Right lobe of liver (tissue), 6 donors: ENCODE measurements around the gene RAP1B. TPM values are rescaled to one million over a fixed set of nuclear protein-coding genes. Genes with fewer than 3 reads are reported as not detected.

Source experiments
- ATAC-seq, 4 donors: fragments of 200-7000 bp; cut with Tn5 transposase; one replicate each; pipeline ENCODE4 v1.9.1; 2020; ENCODE audit warnings: mild to moderate bottlenecking in 4 of 4, moderate library complexity in 4 of 4
- DNase-seq, 3 donors: peaks; one replicate each; pipeline ENCODE4 v3.0.0-alpha.2; 2020
- H3K27ac ChIP-seq, 3 donors: fragments of 200-600 bp; one replicate each; pipeline ENCODE4 v1.8.0; 2022
- H3K27me3 ChIP-seq, 2 donors: fragments of 200-600 bp; one replicate each; pipeline ENCODE4 v1.8.0; 2022
- H3K36me3 ChIP-seq, 4 donors: fragments of 200-600 bp; sonication (generic) in 1 of 4; one replicate each; pipeline versions ENCODE4 v1.5.1 to v1.8.0; 2017 to 2022; ENCODE audit warnings: control low read depth in 1 of 4
- H3K4me1 ChIP-seq, 4 donors: fragments of 200-600 bp; sonication (generic) in 1 of 4; one replicate each; pipeline versions ENCODE4 v1.5.1 to v1.8.0; 2017 to 2022; ENCODE audit warnings: control low read depth in 1 of 4
- H3K4me3 ChIP-seq, 3 donors: fragments of 200-600 bp; one replicate each; pipeline ENCODE4 v1.8.0; 2022
- H3K9me3 ChIP-seq, 4 donors: fragments of 200-600 bp; sonication (generic) in 1 of 4; one replicate each; pipeline versions ENCODE4 v1.5.1 to v1.8.0; 2017 to 2022; ENCODE audit warnings: control low read depth in 1 of 4
- POLR2A ChIP-seq: fragments of 450-650 bp; IDR thresholded peaks from one replicate; pipeline ENCODE4 v1.6.1; 2017; ENCODE audit warnings: antibody characterized with exemption, mild to moderate bottlenecking
- WGBS: methylation state at CpG from one replicate; pipeline ENCODE4 v1.1.6; 2018; ENCODE audit warnings: low coverage, low lambda C conversion rate; ENCODE audit not compliant: insufficient coverage; ENCODE audit errors: missing lambda C conversion rate; 5-methylcytosine and 5-hydroxymethylcytosine counted together
- intact Hi-C, 2 donors: fragments of 100-400 bp; cut with DNase I; formaldehyde crosslinking; loops; one replicate each; pipeline versions ENCODE4 v1.11.2 to v1.14.1; 2022
- small RNA-seq, 2 experiments: library from RNA; depleted of rRNA; stranded (forward); fragments of <200 nt; gene quantifications; one replicate each; pipeline ENCODE3, GENCODE V24; 2016
- total RNA-seq, 6 experiments: library from RNA; depleted of rRNA in 2 of 6; stranded (reverse); fragments of >200 nt in 2 of 6; fragmentation: NEBNext Ultra II Directional in 3 of 6; extraction: Animal tissue kit (Norgen Biotek cat#: 25700) in 3 of 6; gene quantifications; one replicate each; pipeline versions ENCODE4 v1.1.0 to v1.2.4, GENCODE V29; 2016 to 2023
- TF ChIP-seq, protein P1 (sequence below), 4 donors: fragments of 200-600 bp in 3 of 4; fragments of 450-650 bp in 1 of 4; IDR thresholded peaks; one replicate each; pipeline versions ENCODE4 v1.5.1 to v1.8.0; 2016 to 2022; ENCODE audit warnings: antibody characterized with exemption in 4 of 4, mild to moderate bottlenecking in 2 of 4
- donor health status: DM: no; HTN: yes; CAD: no.
- donor health status: DM: no; HTN: no; CAD: no.
- donor health status: DM: no; HTN: no; CAD: no.
- donor health status: DM: no; HTN: yes; CAD: no.
- donor health status: DM: no; HTN: yes; CAD: no.

The RAP1B gene
- total RNA-seq, 6 experiments from 2014 or later: 49.7 to 120 (median 64.3) TPM

DNA sequence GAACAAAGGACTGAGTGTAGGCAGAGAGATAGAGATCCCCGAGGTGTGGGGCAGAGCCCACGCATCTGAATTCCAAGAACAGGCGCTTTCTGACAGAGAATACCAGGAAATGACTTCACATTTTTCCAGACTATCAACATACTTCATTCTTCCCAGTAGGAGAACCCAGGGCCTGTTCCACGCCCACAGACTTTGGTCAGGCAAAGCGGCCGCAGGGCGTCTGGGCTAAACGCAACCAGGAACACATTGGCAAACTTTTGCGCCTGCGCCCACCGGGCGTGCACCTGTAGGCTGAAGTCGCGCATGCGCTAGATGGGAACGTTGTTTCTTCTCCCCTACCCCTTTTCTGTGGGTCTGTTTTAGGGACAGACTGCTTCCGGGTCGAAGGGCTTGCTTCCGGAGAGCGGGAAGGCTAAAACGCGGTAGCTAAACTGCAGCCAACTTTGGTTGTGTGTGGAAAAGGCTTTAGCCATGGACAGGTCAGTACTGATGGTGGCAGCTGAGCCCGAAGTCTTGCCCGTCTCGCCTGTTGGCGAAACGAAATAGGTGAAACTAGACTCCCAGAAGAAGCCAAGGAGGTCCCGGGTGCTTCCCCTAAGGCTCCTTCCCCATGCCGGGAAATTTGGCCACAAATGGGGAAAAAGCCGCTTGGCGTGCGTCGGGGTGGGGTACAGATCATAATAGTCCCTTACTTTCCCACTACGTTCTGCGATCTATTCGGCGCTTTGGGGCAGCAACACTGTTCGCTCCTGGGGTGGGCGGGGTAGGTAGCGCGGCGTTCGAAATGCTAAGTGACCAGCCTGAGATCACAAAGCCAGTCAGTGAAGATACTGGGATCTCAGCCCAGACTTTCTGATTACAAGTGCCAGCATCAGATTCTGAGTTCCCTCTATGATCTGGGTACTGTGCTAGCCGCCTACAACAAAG is 76.2 kb downstream of the RAP1B start, which contains the start of gene NUP107:
NUP107 (plus strand) TSS at position 384 of the 927 bp plus-strand sequence; CDS start at position 472, 88 bp downstream.
- intact Hi-C loops: no loop called here
- under 1% methylated on average over 27 of the region's 44 CpGs for WGBS
- peaks cover 0 to 11% (median 6%) of the 10 kb centered on the region in 4 donors for H3K4me1 ChIP-seq
- no peaks in the 10 kb centered on the region for H3K27me3 ChIP-seq
- ATAC-seq (peak; percentile 97 to 99 (median 99)), DNase-seq (peak; percentile 98 to 99 (median 99))
- no peaks in the 10 kb centered on the region for H3K9me3 ChIP-seq
- peaks cover 0 to 18% (median 4%) of the 10 kb centered on the region in 4 donors for H3K36me3 ChIP-seq
- peak within 1 kb of the TSS; percentile 90 to 92 (median 91) for H3K4me3 ChIP-seq
- TF ChIP-seq, protein P1, sequence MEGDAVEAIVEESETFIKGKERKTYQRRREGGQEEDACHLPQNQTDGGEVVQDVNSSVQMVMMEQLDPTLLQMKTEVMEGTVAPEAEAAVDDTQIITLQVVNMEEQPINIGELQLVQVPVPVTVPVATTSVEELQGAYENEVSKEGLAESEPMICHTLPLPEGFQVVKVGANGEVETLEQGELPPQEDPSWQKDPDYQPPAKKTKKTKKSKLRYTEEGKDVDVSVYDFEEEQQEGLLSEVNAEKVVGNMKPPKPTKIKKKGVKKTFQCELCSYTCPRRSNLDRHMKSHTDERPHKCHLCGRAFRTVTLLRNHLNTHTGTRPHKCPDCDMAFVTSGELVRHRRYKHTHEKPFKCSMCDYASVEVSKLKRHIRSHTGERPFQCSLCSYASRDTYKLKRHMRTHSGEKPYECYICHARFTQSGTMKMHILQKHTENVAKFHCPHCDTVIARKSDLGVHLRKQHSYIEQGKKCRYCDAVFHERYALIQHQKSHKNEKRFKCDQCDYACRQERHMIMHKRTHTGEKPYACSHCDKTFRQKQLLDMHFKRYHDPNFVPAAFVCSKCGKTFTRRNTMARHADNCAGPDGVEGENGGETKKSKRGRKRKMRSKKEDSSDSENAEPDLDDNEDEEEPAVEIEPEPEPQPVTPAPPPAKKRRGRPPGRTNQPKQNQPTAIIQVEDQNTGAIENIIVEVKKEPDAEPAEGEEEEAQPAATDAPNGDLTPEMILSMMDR (IDR thresholded peaks at IDR 0.05): peak in 1 of 4 donors; percentile 24
- peak; percentile 73 for TF ChIP-seq POLR2A
- H3K27ac ChIP-seq: peak within 1 kb of the TSS; percentile 53 to 89 (median 82)

DNA sequence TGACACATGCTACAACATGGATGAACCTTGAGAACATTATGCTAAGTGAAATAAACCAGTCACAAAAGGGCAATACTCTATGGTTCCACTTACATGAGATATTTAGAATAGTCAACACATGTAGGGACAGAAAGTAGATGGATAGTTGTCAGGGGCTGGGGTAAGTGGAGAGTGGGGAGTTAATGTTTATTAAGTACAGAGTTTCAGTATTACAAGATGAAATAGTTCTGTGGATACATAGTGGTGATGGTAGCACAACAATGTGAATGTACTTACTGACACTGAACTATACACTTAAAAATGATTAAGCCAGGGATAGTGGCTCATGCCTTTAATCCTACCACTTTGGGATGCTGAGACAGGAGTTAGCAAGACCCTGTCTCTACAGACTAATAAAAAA is 84.8 kb downstream of the RAP1B start:
- Histone ChIP-seq H3K27me3 (no peaks in the 10 kb centered on the region), H3K4me3 (no peak overlapping the region), H3K9me3 (no peaks in the 10 kb centered on the region), H3K36me3 (peaks cover 0 to 81% (median 17%) of the 10 kb centered on the region in 4 donors), H3K4me1 (no peaks in the 10 kb centered on the region), H3K27ac (no peak overlapping the region)
- ATAC-seq: no peak
- intact Hi-C loops: no loop called here
- no peak for TF ChIP-seq POLR2A
- TF ChIP-seq, protein P1 (IDR thresholded peaks at IDR 0.05): no peak
- no peak for DNase-seq

DNA sequence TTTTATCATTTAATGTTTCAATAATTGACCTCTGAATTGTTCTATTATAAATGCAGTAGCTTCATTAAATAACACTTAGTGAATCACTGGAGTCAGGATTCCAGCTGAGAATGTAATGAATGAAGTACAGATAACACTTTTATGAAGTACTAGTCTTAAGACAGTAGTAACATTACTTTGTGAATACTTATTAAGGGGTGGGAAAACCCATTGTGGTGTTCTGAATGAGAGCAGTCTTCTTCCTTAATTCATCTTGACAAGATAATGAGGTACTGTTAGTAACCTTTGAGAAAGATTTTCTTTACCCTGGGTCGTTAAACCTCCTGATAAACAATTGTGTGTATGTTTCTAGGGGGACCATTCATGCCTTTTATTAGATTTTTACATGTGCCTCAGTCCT is 88.8 kb downstream of the RAP1B start:
- intact Hi-C loops: no loop called here
- 83% methylated on average over 1 of the region's 1 CpG for WGBS
- H3K9me3 ChIP-seq: no peaks in the 10 kb centered on the region
- peaks cover 0 to 75% (median 13%) of the 10 kb centered on the region in 4 donors for H3K36me3 ChIP-seq
- no peak overlapping the region for H3K4me3 ChIP-seq
- H3K27ac ChIP-seq: no peak overlapping the region
- ATAC-seq (no peak), DNase-seq (no peak)
- H3K27me3 ChIP-seq: no peaks in the 10 kb centered on the region
- H3K4me1 ChIP-seq: no peaks in the 10 kb centered on the region
- TF ChIP-seq, protein P1 (IDR thresholded peaks at IDR 0.05): no peak
- no peak for TF ChIP-seq POLR2A

Small RNA genes lying within 50 kb of the gene (small RNA-seq; reads per million reads assigned to genes)
- 0 reads per million in 2 experiments for gene RF00017
- gene SNORA70G: 0 reads per million in 2 experiments

Other genes starting within 250 kb of the RAP1B start
- gene NUP107, start 76.1 kb downstream of the RAP1B start, total RNA-seq: 10 to 100 TPM in 4 of 6 experiments, 1 to 10 TPM in 2; 9.6 to 17.7 (median 11.9) TPM
- 1 to 10 TPM; 2.4 to 7.7 (median 6.7) TPM for gene SLC35E3, start 135.3 kb downstream of the RAP1B start, total RNA-seq
- 10 to 100 TPM; 56.9 to 74.3 (median 64.0) TPM for gene MDM2, start 197.3 kb downstream of the RAP1B start, total RNA-seq